ENCODE measurements around the gene WDR18. TPM values are rescaled to one million over a fixed set of nuclear protein-coding genes. Genes with fewer than 3 reads are reported as not detected.

WDR18 gene
- total and polyA plus RNA-seq, 2 of the 8 experiments (the other 6 are each of a cell fraction or from before 2014, with no cell fraction given), result 87.7 to 177 TPM

- Histone ChIP-seq H3K14ac (ENCODE audit: insufficient read length) (no peak overlapping the region), H3K9me3 (ENCODE audit: insufficient read depth in 2 of 2, low read depth in 1 of 2, low read length in 1 of 2) (peaks cover 5 to 7% of the 10 kb centered on the region in 2 experiments), H3K18ac (ENCODE audit: extremely low read depth, low read length) (no peak overlapping the region), H3K36me3 (ENCODE audit: control insufficient read depth in 2 of 4, insufficient read depth in 4 of 4, low read length in 3 of 4) (peaks cover 3 to 34% (median 17%) of the 10 kb centered on the region in 4 experiments; a peak in 6 of 8 replicates), H3K4me1 (replicated peaks in 1 of 4; ENCODE audit: control insufficient read depth in 3 of 4, insufficient read depth in 4 of 4, low read length in 3 of 4) (peaks cover 0 to 3% (median 0%) of the 10 kb centered on the region in 4 experiments; a peak in 1 of 7 replicates), H3K79me2 (ENCODE audit: control insufficient read depth in 1 of 2, insufficient read depth in 2 of 2, low read length in 2 of 2) (no peaks in the 10 kb centered on the region), H3K27me3 (replicated peaks in 1 of 4; ENCODE audit: control insufficient read depth in 3 of 4, extremely low read depth in 1 of 4, insufficient read depth in 3 of 4, low read length in 3 of 4) (no peaks in the 10 kb centered on the region), H3K23ac (ENCODE audit: insufficient read length) (no peak overlapping the region), H4K5ac (ENCODE audit: insufficient read length, low read depth, low read length) (no peak overlapping the region), H3K4ac (replicated peaks; ENCODE audit: insufficient read length, low read depth, low read length) (no peak overlapping the region), H4K91ac (replicated peaks; ENCODE audit: insufficient read length, low read length) (no peak overlapping the region), H2BK120ac (replicated peaks; ENCODE audit: low read depth, low read length) (no peak overlapping the region), H3K27ac (ENCODE audit: low read depth, low read length) (no peak overlapping the region), H3K9ac (replicated peaks in 1 of 4; ENCODE audit: extremely low read depth in 1 of 4, low read depth in 3 of 4, low read length in 3 of 4) (no peak overlapping the region), H2BK12ac (ENCODE audit: low read depth, low read length) (no peak overlapping the region), H3K4me2 (ENCODE audit: insufficient read depth in 1 of 2, low read depth in 2 of 2, low read length in 2 of 2) (no peak overlapping the region), H2BK15ac (ENCODE audit: low read length) (no peak overlapping the region), H2AK5ac (ENCODE audit: low read depth, low read length) (no peak overlapping the region), H3K56ac (replicated peaks; ENCODE audit: insufficient read length, low read depth, low read length) (no peak overlapping the region), H2BK20ac (ENCODE audit: low read length) (no peak overlapping the region), H3K23me2 (ENCODE audit: low read depth, low read length) (no peaks in the 10 kb centered on the region), H3K79me1 (ENCODE audit: low read depth, low read length) (no peaks in the 10 kb centered on the region), H2AFZ (ENCODE audit: low read length) (no peak overlapping the region), H2BK5ac (ENCODE audit: low read depth, low read length) (no peak overlapping the region), H4K8ac (ENCODE audit: extremely low read depth, insufficient read depth, low read length) (no peak overlapping the region; the same call in 1 of the 2 replicates), H4K20me1 (replicated peaks in 1 of 2; ENCODE audit: control insufficient read depth in 1 of 2, insufficient read depth in 2 of 2, low read length in 2 of 2) (no peaks in the 10 kb centered on the region), H3K4me3 (ENCODE audit: extremely low read depth in 1 of 4, insufficient read depth in 2 of 4, low read depth in 3 of 4, low read length in 4 of 4) (no peak overlapping the region)
- DNase-seq (ENCODE audit: low read depth in 1 of 2, low spot score in 2 of 2) (no peak), FAIRE-seq (no peak)
- CTCF ChIA-PET (ENCODE audit: partially characterized antibody), result interaction anchor here (0.6 to 1.1 kb wide), 5 partner anchors 8 to 51 kb away, joined by 3 to 8 read pairs (median 3); no protein-coding TSS in a partner anchor
- WGBS, 2 experiments (ENCODE audit: extremely low coverage in 1 of 2, insufficient coverage in 1 of 2, insufficient read length in 1 of 2, insufficient replicate concordance in 2 of 2, low coverage in 1 of 2, low lambda C conversion rate in 2 of 2, missing lambda C conversion rate in 1 of 2), result 92% methylated on average over 22 of the region's 29 CpGs; no CpG with 5 or more reads in 1 of the 2 experiments
- POLR2A ChIA-PET (ENCODE audit: partially characterized antibody), result interaction anchor here (0.8 to 1.5 kb wide), 4 partner anchors 10 to 46 kb away, joined by 3 to 6 read pairs (median 4); partner anchors contain the start of gene WDR18
- TF ChIP-seq HDAC6 (IDR thresholded peaks at IDR 0.05; ENCODE audit: low read depth, low read length) (no peak), EZH2 (IDR thresholded peaks at IDR 0.05; ENCODE audit: low read depth, low read length, severe bottlenecking) (no peak)
Measured at GRCh38 chr19:973726-974563, 10.2 kb upstream of the WDR18 start.

Measured in H1 (cell line).